Measurements from ENCODE around the gene LBHD2.
A peak's percentile ranks its signal among the peaks of the same experiment; 100 is the strongest.

LBHD2 gene

GRCh38 chr14:103071544-103072251 lies 12.3 kb upstream of the LBHD2 start:
- POLR2A ChIA-PET: no interaction called here
- no peak for DNase-seq (ENCODE audit: extremely low spot score)

GRCh38 chr14:103072595-103073366 lies 11.2 kb upstream of the LBHD2 start:
- TF ChIP-seq L3MBTL2 (conservative IDR thresholded peaks at IDR 0.05) (no peak), TARDBP (IDR thresholded peaks at IDR 0.05) (no peak), ZNF384 (IDR thresholded peaks at IDR 0.05) (no peak), ELF4 (IDR thresholded peaks at IDR 0.05) (no peak), LEF1 (IDR thresholded peaks at IDR 0.05; ENCODE audit: borderline replicate concordance) (no peak), SUZ12 (IDR thresholded peaks at IDR 0.05) (no peak), SP1 (IDR thresholded peaks at IDR 0.05) (no peak), HDGF (IDR thresholded peaks at IDR 0.05; ENCODE audit: borderline replicate concordance) (no peak), NFRKB (IDR thresholded peaks at IDR 0.05) (no peak), BHLHE40 (IDR thresholded peaks at IDR 0.05; ENCODE audit: borderline replicate concordance) (no peak), FOXA1 (IDR thresholded peaks at IDR 0.05) (no peak)
- DNase-seq (ENCODE audit: extremely low spot score): no peak
- ChIA-PET CTCF (no interaction called here), POLR2A (no interaction called here)

More at GRCh38 chr14:103071544-103072251, 12.3 kb upstream of the LBHD2 start:
- CTCF ChIA-PET: no interaction called here
- TF ChIP-seq L3MBTL2 (conservative IDR thresholded peaks at IDR 0.05): no peak

DNA sequence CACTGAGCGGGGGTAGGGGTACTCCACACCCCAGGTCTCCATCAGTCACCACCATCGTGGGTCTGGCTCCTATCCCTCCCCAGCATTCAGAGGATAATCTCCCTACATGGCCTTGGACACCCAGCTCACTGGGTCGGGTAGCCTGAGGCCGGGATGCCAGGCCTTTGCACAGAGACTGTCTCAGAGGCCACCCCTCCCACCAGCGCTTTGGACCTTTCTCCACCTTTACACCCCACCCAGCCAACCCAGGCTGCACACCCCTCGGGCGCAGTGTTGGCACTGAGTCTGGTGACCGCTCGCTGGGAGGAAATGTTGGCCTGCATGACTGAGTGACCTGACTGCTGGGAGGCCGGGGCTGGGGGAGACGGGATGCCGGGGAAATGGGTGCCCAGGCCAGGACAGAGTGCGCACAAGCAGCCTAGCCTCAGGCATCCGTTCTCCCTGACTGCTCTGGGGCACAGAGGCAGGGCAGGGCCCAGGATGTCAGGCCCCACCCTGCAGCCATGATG lies 10.6 kb upstream of the LBHD2 start:
- ChIA-PET POLR2A (interaction anchor here (1.6 kb wide), 1 partner anchor 260 kb away, joined by 4 read pairs; the partner anchor contains the start of gene EIF5), CTCF (interaction anchor here (1.8 kb wide), 1 partner anchor 26 kb away, joined by 7 read pairs; no protein-coding TSS in a partner anchor)
- DNase-seq (ENCODE audit: extremely low spot score): no peak
- TF ChIP-seq NFRKB (IDR thresholded peaks at IDR 0.05) (no peak), CTBP1 (IDR thresholded peaks at IDR 0.05; ENCODE audit: borderline replicate concordance) (no peak), TARDBP (IDR thresholded peaks at IDR 0.05) (no peak), ARNT (IDR thresholded peaks at IDR 0.05) (no peak), BHLHE40 (IDR thresholded peaks at IDR 0.05; ENCODE audit: borderline replicate concordance) (no peak), SP1 (IDR thresholded peaks at IDR 0.05) (no peak), PKNOX1 (IDR thresholded peaks at IDR 0.05) (no peak), FOXM1 (IDR thresholded peaks at IDR 0.05; ENCODE audit: borderline replicate concordance) (no peak), ZNF384 (IDR thresholded peaks at IDR 0.05) (no peak), FOXK2 (IDR thresholded peaks at IDR 0.05) (no peak)

- no peak for DNase-seq (ENCODE audit: extremely low spot score)
- TF ChIP-seq ZNF384 (IDR thresholded peaks at IDR 0.05): no peak
- TF ChIP-seq FOXA1 (IDR thresholded peaks at IDR 0.05): no peak
- TF ChIP-seq FOXM1 (IDR thresholded peaks at IDR 0.05; ENCODE audit: borderline replicate concordance): no peak
- TF ChIP-seq SUZ12 (IDR thresholded peaks at IDR 0.05): no peak
- TF ChIP-seq FOXK2 (IDR thresholded peaks at IDR 0.05): no peak
- TF ChIP-seq PKNOX1 (IDR thresholded peaks at IDR 0.05): no peak
- no peak for TF ChIP-seq L3MBTL2 (conservative IDR thresholded peaks at IDR 0.05)
- TF ChIP-seq ARNT (IDR thresholded peaks at IDR 0.05): no peak
- no peak for TF ChIP-seq LEF1 (IDR thresholded peaks at IDR 0.05; ENCODE audit: borderline replicate concordance)
- TF ChIP-seq CTBP1 (IDR thresholded peaks at IDR 0.05; ENCODE audit: borderline replicate concordance): no peak
- no peak for TF ChIP-seq HDGF (IDR thresholded peaks at IDR 0.05; ENCODE audit: borderline replicate concordance)
- no peak for TF ChIP-seq BHLHE40 (IDR thresholded peaks at IDR 0.05; ENCODE audit: borderline replicate concordance)
- no peak for TF ChIP-seq TARDBP (IDR thresholded peaks at IDR 0.05)
- ChIA-PET POLR2A (interaction anchor here (0.9 to 1.6 kb wide), 2 partner anchors 8 to 260 kb away, joined by 3 to 4 read pairs; partner anchors contain the start of gene EIF5), CTCF (interaction anchor here (0.9 to 1.8 kb wide), 6 partner anchors 11 to 218 kb away, joined by 3 to 7 read pairs (median 4); no protein-coding TSS in a partner anchor)
These were observed 9.9 kb upstream of the LBHD2 start for GRCh38 chr14:103073876-103074728.

- TF ChIP-seq NFRKB (IDR thresholded peaks at IDR 0.05) (no peak), ARNT (IDR thresholded peaks at IDR 0.05) (no peak)
- ChIA-PET CTCF (interaction anchor here (0.9 to 1.8 kb wide), 6 partner anchors 12 to 217 kb away, joined by 3 to 7 read pairs (median 4); no protein-coding TSS in a partner anchor), POLR2A (interaction anchor here (0.9 to 1.6 kb wide), 3 partner anchors 9 to 259 kb away, joined by 3 to 4 read pairs (median 3); partner anchors contain the start of gene EIF5)
- DNase-seq (ENCODE audit: extremely low spot score): no peak
These were observed 9.2 kb upstream of the LBHD2 start for GRCh38 chr14:103074729-103075367.

- POLR2A ChIA-PET: interaction anchor here (0.6 kb wide), 1 partner anchor 200 kb away, joined by 3 read pairs; no protein-coding TSS in a partner anchor
- TF ChIP-seq SP1 (IDR thresholded peaks at IDR 0.05) (no peak), ARNT (IDR thresholded peaks at IDR 0.05) (no peak), PKNOX1 (IDR thresholded peaks at IDR 0.05) (no peak), FOXA1 (IDR thresholded peaks at IDR 0.05) (no peak), TARDBP (IDR thresholded peaks at IDR 0.05) (no peak), SUZ12 (IDR thresholded peaks at IDR 0.05) (no peak), FOXM1 (IDR thresholded peaks at IDR 0.05; ENCODE audit: borderline replicate concordance) (no peak), HDGF (IDR thresholded peaks at IDR 0.05; ENCODE audit: borderline replicate concordance) (no peak), L3MBTL2 (conservative IDR thresholded peaks at IDR 0.05) (no peak), CTBP1 (IDR thresholded peaks at IDR 0.05; ENCODE audit: borderline replicate concordance) (no peak), ZNF384 (IDR thresholded peaks at IDR 0.05) (no peak), LEF1 (IDR thresholded peaks at IDR 0.05; ENCODE audit: borderline replicate concordance) (no peak)
- peak; percentile 81 for DNase-seq (ENCODE audit: extremely low spot score)
- CTCF ChIA-PET: interaction anchor here (0.7 to 1.2 kb wide), 2 partner anchors 15 to 214 kb away, joined by 8 to 13 read pairs; no protein-coding TSS in a partner anchor
These were observed 5.6 kb upstream of the LBHD2 start for GRCh38 chr14:103078420-103078749.
